Activated naive CD8-positive, alpha-beta T cell treated with anti-CD3 and anti-CD28 coated beads, Interleukin-2, amount 50 U/mL, for 16 hours (primary cell): ENCODE data around the gene FIGLA.
"Not testable (repeated sequence)": the region's sequence is repeated elsewhere in the genome, so short reads cannot be mapped to it uniquely, and the experiment has no call there.

Experiments used
- DNase-seq: peaks from one replicate; pipeline ENCODE4 v3.0.0-alpha.2; 2020; ENCODE audit warnings: low read depth, low spot score

The FIGLA gene

DNA sequence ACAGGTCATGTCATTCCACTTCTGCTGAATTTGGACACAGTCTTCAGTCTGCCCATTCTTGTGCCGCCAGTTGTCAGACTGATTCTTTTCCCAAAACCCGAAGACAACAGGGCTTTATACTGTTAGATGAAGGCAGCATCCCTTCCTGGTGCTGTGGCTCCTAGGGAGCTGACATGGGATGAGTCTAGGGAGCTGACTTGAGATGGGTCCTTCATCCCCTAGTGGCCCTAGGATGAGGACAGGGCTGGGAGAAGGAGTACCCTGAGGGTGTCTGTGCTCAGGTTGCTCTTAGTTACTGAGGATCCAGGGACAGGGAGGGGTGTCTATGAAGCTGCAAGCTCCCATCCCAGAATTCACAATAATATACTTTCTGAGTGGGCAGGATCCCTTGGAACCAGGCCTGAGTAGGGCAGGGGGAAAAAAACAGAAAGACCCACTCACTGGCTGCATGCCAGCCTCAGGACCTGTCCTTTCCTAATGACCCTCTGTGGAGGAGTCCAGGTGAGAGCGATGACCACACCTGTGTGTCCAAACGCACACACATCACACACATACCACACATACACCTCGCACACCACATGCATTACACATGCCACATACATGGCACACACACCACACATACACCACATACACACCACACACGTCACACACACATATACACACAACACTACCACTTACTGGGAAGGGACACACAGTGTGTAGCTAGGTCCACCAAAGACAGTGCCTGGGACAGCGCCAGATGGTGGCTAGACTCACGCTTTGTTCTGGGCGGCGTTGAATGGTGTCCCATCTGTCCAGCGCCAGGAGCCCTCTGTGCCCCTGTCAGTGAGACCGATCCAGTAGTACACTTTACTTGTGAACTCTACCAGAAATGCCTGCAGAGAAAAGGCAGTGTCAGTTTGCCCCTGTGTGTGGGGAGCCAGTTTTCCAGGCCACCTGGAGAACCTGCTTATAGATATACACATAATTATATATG lies 18.8 kb upstream of the FIGLA start:
- DNase-seq: no peak

DNA sequence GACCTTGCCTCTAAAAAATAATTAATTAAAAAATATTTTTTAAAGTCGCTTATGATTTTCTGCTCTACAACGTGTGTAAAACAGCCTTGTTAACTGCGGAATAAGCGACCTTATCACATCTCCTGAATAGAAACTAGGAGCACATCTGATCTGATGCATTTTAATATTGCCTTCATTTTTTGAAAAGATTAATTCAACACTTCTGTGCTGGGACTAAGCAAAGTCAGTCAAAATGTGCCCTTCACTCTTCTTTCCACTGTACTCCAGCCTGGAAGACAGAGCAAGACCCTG lies 17.3 kb upstream of the FIGLA start:
- DNase-seq: no peak

GRCh38 chr2:70807102-70807827 lies 16.8 kb upstream of the FIGLA start:
- DNase-seq: no peak

DNA sequence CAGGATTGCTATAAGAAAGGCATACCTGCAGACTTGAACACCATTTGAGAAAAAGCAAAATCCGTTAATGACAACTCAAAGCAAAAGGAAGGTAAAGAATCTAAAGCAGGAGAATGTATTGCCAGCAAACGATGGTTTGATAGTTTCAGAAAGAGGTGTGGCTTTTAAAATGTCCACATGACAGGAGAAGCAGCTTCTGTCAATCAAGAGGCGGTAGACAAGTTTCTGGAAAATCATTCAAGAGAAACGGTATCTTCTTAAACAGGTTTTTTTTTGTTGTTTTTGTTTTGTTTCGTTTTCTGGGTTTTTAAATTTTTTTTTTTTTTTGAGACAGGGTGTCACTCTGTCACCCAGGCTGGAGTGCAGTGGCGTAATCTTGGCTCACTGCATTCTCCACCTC lies 16.2 kb upstream of the FIGLA start:
- DNase-seq: no peak

- DNase-seq: no peak
Measured at GRCh38 chr2:70806013-70806412, 15.6 kb upstream of the FIGLA start.

DNA sequence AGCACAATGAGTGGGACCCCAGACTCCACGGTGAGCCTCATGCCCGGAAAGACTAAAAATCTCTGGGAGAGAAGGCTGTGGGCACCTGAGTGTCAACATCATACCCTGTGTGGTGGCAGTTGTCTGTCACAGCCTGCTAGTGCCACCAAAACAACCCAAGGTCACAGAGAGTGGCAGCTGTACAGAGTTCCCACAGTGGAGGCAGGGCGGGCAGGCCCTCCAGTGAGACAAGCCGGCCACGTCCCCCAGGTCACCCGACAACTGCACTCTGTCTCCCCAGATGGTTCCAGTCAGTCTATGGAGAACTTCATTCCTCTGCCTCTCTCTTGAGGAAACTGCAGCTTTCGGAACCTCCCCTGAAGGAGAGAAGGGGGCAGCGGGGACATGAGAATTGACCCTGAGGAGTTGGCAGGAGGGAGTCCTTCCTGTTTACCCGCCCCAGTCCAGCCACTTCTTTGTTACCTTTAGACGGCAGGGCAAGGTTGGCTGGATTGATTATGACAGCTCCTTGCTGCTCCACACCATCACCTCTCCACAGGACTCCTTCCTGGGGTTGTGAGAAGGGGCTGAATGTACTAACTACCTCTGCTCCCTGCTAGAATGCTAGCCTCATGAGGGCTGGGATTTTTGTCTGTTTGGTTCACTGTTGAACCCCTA lies 11.3 kb upstream of the FIGLA start:
- DNase-seq: no peak

GRCh38 chr2:70799706-70800105 lies 9.3 kb upstream of the FIGLA start:
- no peak for DNase-seq

GRCh38 chr2:70797996-70798395 lies 7.6 kb upstream of the FIGLA start:
- DNase-seq: not testable (repeated sequence)

- DNase-seq: no peak
Measured at GRCh38 chr2:70797506-70797905, 7.1 kb upstream of the FIGLA start.

- no peak for DNase-seq
Measured at GRCh38 chr2:70796262-70796661, 5.8 kb upstream of the FIGLA start.

DNA sequence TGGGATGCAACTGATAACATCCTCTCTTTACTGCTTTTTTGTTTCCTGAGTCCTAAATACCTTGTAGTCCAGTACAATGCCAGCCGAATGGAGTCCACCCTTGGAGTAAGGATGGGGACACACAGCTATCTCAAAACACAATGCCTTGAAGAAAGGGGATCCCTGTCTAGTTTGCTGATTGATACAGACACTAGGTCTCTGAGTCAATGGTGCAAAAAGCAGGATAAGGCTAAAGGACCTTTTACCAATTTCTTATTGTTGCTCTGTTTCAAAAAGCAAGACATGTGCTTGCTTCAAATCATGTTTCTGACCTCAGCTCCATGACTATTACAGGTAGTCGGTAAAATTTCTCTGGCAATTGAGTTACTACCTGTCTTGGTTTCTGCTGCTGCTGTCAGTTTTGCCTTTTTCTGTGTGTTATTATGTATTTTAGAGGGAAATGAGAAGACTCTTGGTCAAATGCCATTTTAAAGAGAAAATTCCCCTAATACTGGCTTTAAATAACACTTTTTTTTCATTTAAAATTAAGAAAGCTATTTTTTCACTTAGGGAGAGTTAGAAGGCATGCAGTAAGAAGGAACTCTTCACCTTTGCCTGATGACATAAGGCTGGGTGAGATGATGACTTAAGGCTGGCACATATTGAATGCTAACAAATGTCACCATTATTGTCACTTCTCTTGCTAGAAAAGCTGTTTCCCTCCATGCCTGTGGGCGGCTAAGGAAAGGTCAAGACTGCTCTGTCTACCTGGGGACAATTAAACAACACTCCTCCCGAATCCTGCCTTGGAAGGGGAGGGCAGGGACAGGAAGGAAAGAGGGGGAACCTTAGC lies 4.9 kb upstream of the FIGLA start:
- no peak for DNase-seq

DNA sequence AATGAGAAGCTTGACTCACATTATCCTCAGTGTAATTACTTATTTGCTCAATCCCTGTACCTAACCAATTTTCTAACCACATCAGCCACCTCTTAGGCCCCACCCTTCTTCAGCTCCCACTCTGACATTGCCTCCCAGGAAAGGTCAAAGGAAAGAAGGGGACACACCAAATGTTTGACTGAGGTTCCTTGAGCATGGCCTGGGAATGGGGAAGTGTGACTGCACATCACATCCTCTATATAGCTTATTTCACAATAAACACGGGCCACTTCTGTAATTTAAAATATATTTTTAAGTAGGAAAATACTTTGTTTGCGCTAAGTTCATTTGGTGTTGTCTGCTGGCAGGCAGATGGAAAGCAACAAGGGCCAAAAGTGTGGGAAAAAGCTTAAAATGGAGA lies 3.0 kb upstream of the FIGLA start:
- DNase-seq: no peak

DNA sequence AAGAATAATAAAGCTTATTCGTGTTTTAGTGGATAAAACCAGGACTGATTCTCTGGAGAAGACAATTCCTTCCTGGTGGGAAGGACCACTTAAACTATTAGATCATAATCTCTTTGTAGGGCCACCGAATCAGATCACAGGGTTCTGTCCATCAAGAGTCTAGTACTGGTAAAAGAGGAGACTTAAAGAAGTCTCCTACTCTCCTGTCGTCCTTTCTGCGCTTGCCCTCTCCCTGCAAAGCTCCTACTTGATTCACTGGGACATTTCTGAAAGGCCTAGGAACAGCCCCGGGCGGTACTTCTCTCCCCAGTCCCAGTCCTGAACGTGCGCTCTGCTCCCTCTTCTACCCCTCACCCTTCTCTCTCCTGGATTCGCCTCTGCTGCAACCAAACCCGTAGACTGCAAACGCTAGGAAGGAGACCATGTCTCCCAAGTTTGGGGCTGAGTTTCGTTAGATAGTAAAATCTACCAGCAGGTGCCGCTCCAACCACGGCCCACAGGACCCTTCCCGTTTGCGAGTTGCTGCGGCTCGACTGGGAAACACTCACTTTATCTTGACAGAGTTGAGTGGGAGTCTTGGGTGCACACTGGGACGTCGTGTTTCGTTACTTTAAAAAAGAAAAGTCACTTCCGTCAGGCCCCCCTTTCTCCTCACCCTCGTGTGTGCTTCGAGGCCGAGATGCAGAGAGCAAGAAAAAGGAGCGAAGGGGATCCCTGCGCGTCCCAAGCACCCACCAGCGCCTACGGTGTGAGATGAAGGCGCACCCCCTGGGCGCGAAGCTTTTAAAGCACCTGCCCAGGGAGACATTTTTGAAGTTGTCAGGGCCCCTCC lies 923 bp downstream of the FIGLA start:
- DNase-seq: peak; percentile 56

GRCh38 chr2:70785137-70785911 lies 5.1 kb downstream of the FIGLA start:
- no peak for DNase-seq

DNA sequence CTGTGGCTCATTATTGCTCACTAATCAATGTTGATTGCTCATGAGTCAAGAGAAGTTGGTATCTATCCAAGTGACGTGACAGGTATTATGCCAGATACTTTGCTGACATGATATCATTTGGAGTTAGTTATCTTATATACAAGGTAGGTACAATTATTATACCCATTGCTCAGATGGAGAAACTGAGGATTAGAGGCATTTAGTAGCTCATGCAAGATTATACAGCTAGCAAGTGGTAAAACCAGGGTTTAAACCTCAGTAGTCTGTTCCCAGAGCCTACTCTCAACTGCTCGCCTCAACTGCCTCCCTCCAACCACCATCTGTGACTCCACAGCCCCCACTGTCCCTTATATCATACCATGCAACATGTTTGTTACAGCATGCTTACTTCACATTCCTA lies 6.1 kb downstream of the FIGLA start:
- DNase-seq: no peak

DNA sequence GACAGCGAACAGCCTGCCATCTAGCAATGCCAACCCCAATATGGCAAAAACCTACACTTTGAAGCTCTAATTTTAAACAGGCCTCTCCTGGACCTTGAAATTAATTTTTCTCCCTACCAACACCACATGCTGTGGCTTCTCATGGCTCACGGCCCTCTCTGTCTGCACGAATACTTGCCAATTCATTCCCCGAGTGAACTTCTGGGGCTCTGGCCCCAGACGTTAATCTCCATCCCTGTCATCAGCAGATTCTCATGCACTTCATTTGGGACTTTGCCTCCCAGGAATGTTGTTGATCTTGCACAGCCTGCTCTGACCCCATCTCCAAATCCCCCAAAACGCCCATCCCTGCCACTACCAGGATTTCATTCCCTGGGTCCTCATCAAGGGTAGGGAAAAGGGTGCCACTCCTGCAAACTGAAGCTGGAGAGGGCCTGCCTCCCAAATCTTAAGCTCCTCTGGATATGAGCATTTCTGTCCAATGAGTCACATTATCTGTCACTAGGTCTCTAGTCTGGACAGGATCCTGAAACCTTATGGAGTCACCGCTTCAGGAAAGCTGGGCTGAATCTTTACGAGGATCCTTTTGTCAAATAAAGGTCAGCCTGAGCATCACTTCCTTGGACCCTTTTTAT lies 10.4 kb downstream of the FIGLA start:
- no peak for DNase-seq

- DNase-seq: no peak
Measured at GRCh38 chr2:70779491-70779890, 11.0 kb downstream of the FIGLA start.

GRCh38 chr2:70778676-70779075 lies 11.8 kb downstream of the FIGLA start:
- no peak for DNase-seq

GRCh38 chr2:70777450-70777849 lies 13.0 kb downstream of the FIGLA start:
- no peak for DNase-seq

DNA sequence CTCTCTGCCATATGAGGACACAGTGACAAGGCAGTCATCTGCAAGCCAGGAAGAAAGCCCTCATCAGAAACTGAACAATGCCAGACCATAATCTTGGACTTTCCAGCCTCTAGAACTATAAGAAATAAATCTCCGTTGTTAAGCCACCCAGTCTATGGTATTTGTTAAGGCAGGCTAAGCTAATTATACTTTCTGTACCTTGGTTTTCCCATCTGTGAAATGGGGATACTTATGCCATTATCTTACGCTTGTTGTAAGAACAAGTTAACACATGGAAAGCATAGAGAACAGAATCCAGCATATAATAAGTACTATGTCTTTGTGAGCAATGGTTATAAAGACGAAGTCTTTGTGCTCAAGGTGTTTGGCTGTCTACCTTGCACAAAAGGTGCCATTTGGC lies 14.2 kb downstream of the FIGLA start:
- DNase-seq: no peak
